Mucosa of descending colon (tissue), 3 donors: ENCODE results near the gene TMLHE. TPM values are rescaled to one million over a fixed set of nuclear protein-coding genes. Genes with fewer than 3 reads are reported as not detected.

ENCODE experiments used
- ATAC-seq: fragments of 200-7000 bp; cut with Tn5 transposase; one replicate; pipeline ENCODE4 v1.9.1; 2020; ENCODE audit warnings: mild to moderate bottlenecking, moderate library complexity
- DNase-seq, 3 donors: peaks; one replicate each; pipeline ENCODE4 v3.0.0-alpha.2; 2020
- H3K36me3 ChIP-seq: fragments of 200-600 bp; one replicate; pipeline ENCODE4 v1.8.0; 2021; ENCODE audit warnings: low read depth, mild to moderate bottlenecking
- H3K4me1 ChIP-seq: fragments of 200-600 bp; one replicate; pipeline ENCODE4 v1.8.0; 2021; ENCODE audit warnings: low read depth, mild to moderate bottlenecking
- H3K4me3 ChIP-seq: fragments of 200-600 bp; one replicate; pipeline ENCODE4 v1.8.0; 2021; ENCODE audit warnings: mild to moderate bottlenecking
- H3K9me3 ChIP-seq: fragments of 200-600 bp; one replicate; pipeline ENCODE4 v1.8.0; 2021; ENCODE audit warnings: mild to moderate bottlenecking
- CTCF ChIP-seq: fragments of 200-600 bp; IDR thresholded peaks from one replicate; pipeline ENCODE4 v1.8.0; 2022; ENCODE audit warnings: antibody characterized with exemption, mild to moderate bottlenecking
- intact Hi-C, 2 donors: fragments of 100-400 bp; cut with DNase I in 1 of 2; cut with micrococcal nuclease in 1 of 2; formaldehyde crosslinking; loops; one replicate each; pipeline versions ENCODE4 v1.11.0 to v1.11.1; 2022; cut with DNase I, micrococcal nuclease
- microRNA-seq: library from miRNA; unstranded; fragments of <30 nt; microRNA quantifications from one replicate; pipeline ENCODE4, GENCODE V29; 2019
- total RNA-seq, 3 donors: library from RNA; stranded (reverse); fragmentation: NEBNext Ultra II Directional in 2 of 3; extraction: Animal tissue kit (Norgen Biotek cat#: 25700) in 2 of 3; gene quantifications; one replicate each; pipeline versions ENCODE4 v1.2.1 to v1.2.4, GENCODE V29; 2021 to 2023
- donor health status: DM: no; HTN: no; CAD: no; lungs with moderate emphysema.
- donor health status: DM: no; HTN: no; CAD: no.
- donor health status: DM: no; HTN: yes; CAD: no.

TMLHE gene
- total RNA-seq, 3 donors from 2014 or later: 21.2 to 33.9 (median 24.3) TPM

GRCh38 chrX:155441097-155441496 is 171.7 kb downstream of the TMLHE start:
- ATAC-seq (no peak), DNase-seq (no peak)
- Histone ChIP-seq H3K4me3 (no peak overlapping the region), H3K36me3 (no peaks in the 10 kb centered on the region), H3K9me3 (no peaks in the 10 kb centered on the region), H3K4me1 (no peaks in the 10 kb centered on the region)
- intact Hi-C loops: no loop called here
- TF ChIP-seq CTCF: no peak

Small RNA genes lying within 50 kb of the gene (microRNA-seq; reads per million reads assigned to microRNA genes)
- not detected for gene MIR1184-3

Other genes with a start within 250 kb of the TMLHE start
- gene F8A2, start 230.9 kb downstream of the TMLHE start, total RNA-seq: not detected
- gene F8A3, start 154.3 kb downstream of the TMLHE start, total RNA-seq: 1 to 10 TPM in 2 of 3 donors, under 1 TPM in 1; 0.49 to 6.0 (median 5.0) TPM
- gene SPRY3, start 366 bp downstream of the TMLHE start, total RNA-seq: 1 to 10 TPM; 1.2 to 2.4 (median 2.1) TPM